Measurements from ENCODE around the gene SLF2.

Gene SLF2

GRCh38 chr10:100866010-100866409 lies 46.8 kb upstream of the SLF2 start:
- no peak overlapping the region for H4K8ac ChIP-seq (ENCODE audit: low read depth, low read length)
- H2BK5ac ChIP-seq (ENCODE audit: low read depth, low read length, poor library complexity), result no peak overlapping the region
- no peaks in the 10 kb centered on the region for H3K79me2 ChIP-seq (ENCODE audit: control insufficient read depth, insufficient read depth, low read length, poor library complexity)
- H2BK120ac ChIP-seq (ENCODE audit: insufficient read depth, low read length, poor library complexity), result no peak overlapping the region
- H3K23ac ChIP-seq (ENCODE audit: low read length), result no peak overlapping the region
- no peak overlapping the region for H4K12ac ChIP-seq (ENCODE audit: low read depth, low read length)
- no peak overlapping the region for H3K4ac ChIP-seq (ENCODE audit: low read depth, low read length)
- peaks cover 2% of the 10 kb centered on the region for H3K9me3 ChIP-seq (ENCODE audit: insufficient read depth, low read depth, low read length)
- no peak overlapping the region for H3K4me3 ChIP-seq (ENCODE audit: low read depth, low read length)
- no peak for DNase-seq
- H3K4me2 ChIP-seq (ENCODE audit: low read length), result no peak overlapping the region
- no peak overlapping the region for H2AFZ ChIP-seq (ENCODE audit: insufficient read depth, low read length, poor library complexity)
- H4K91ac ChIP-seq (ENCODE audit: low read depth, low read length), result no peak overlapping the region
- H3K4me1 ChIP-seq (ENCODE audit: control insufficient read depth in 1 of 2, insufficient read depth in 2 of 2, low read length in 2 of 2), result no peaks in the 10 kb centered on the region
- H3K27ac ChIP-seq (ENCODE audit: low read depth, low read length), result no peak overlapping the region
- H3K18ac ChIP-seq (ENCODE audit: low read length), result no peak overlapping the region
- H2BK12ac ChIP-seq (ENCODE audit: low read length), result no peak overlapping the region
- peaks cover 28% of the 10 kb centered on the region for H3K27me3 ChIP-seq (ENCODE audit: insufficient read depth, low read length)
- H3K79me1 ChIP-seq (ENCODE audit: low read length), result no peaks in the 10 kb centered on the region
- no CpG with 5 or more reads among the region's 7 CpGs for WGBS (ENCODE audit: extremely low coverage, insufficient coverage, insufficient read length)
- no peak overlapping the region for H3K14ac ChIP-seq (ENCODE audit: low read length)
- H3K36me3 ChIP-seq (ENCODE audit: control insufficient read depth in 1 of 2, insufficient read depth in 2 of 2, low read length in 2 of 2), result no peaks in the 10 kb centered on the region
- H2AK5ac ChIP-seq (ENCODE audit: low read length), result no peak overlapping the region
- no peak overlapping the region for H3K9ac ChIP-seq (ENCODE audit: low read length)

DNA sequence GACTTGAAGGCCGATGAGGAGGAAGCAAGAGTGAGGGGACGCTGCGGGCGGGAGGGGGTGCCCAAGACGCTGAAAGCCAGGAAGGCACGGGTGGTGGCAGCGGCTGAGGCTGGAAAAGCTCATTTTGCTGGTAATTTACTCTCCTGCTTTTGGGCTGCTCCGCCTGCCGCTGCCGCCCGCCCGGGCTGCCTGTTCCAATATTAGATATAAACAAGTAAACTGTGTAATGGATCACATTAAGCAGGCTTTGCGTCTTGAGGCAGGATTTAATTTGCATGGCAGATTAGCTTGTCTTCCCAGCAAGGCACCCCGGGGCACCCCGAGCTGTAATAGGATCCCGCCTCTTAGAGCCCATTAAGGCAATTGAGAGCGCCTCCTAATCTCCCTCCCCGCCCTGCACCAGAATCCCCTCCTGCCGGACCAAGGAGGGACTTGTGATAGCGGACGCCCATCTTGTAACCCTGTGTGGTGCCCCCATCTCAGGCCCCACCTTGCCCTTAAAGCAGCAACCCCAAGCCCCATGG lies 46.1 kb upstream of the SLF2 start:
- H4K91ac ChIP-seq (ENCODE audit: low read depth, low read length), result no peak overlapping the region
- no peak overlapping the region for H3K18ac ChIP-seq (ENCODE audit: low read length)
- H3K4ac ChIP-seq (ENCODE audit: low read depth, low read length), result no peak overlapping the region
- H3K9me3 ChIP-seq (ENCODE audit: insufficient read depth, low read depth, low read length), result peaks cover 2% of the 10 kb centered on the region
- H3K9ac ChIP-seq (ENCODE audit: low read length), result no peak overlapping the region
- H3K4me1 ChIP-seq (ENCODE audit: control insufficient read depth in 1 of 2, insufficient read depth in 2 of 2, low read length in 2 of 2), result no peaks in the 10 kb centered on the region
- no peaks in the 10 kb centered on the region for H3K36me3 ChIP-seq (ENCODE audit: control insufficient read depth in 1 of 2, insufficient read depth in 2 of 2, low read length in 2 of 2)
- H2BK12ac ChIP-seq (ENCODE audit: low read length), result no peak overlapping the region
- H3K79me2 ChIP-seq (ENCODE audit: control insufficient read depth, insufficient read depth, low read length, poor library complexity), result no peaks in the 10 kb centered on the region
- H3K4me3 ChIP-seq (ENCODE audit: low read depth, low read length), result no peak overlapping the region
- H3K79me1 ChIP-seq (ENCODE audit: low read length), result no peaks in the 10 kb centered on the region
- no peak overlapping the region for H4K12ac ChIP-seq (ENCODE audit: low read depth, low read length)
- no peak overlapping the region for H3K14ac ChIP-seq (ENCODE audit: low read length)
- H2BK5ac ChIP-seq (ENCODE audit: low read depth, low read length, poor library complexity), result no peak overlapping the region
- peaks cover 28% of the 10 kb centered on the region for H3K27me3 ChIP-seq (ENCODE audit: insufficient read depth, low read length)
- DNase-seq, result no peak
- no peak overlapping the region for H2AK5ac ChIP-seq (ENCODE audit: low read length)
- WGBS (ENCODE audit: extremely low coverage, insufficient coverage, insufficient read length), result no CpG with 5 or more reads among the region's 21 CpGs
- H2AFZ ChIP-seq (ENCODE audit: insufficient read depth, low read length, poor library complexity), result no peak overlapping the region
- H2BK120ac ChIP-seq (ENCODE audit: insufficient read depth, low read length, poor library complexity), result no peak overlapping the region
- H4K8ac ChIP-seq (ENCODE audit: low read depth, low read length), result no peak overlapping the region
- H3K4me2 ChIP-seq (ENCODE audit: low read length), result no peak overlapping the region
- H3K27ac ChIP-seq (ENCODE audit: low read depth, low read length), result no peak overlapping the region
- no peak overlapping the region for H3K23ac ChIP-seq (ENCODE audit: low read length)

- no peaks in the 10 kb centered on the region for H3K4me1 ChIP-seq (ENCODE audit: control insufficient read depth in 1 of 2, insufficient read depth in 2 of 2, low read length in 2 of 2)
- no peak overlapping the region for H3K4ac ChIP-seq (ENCODE audit: low read depth, low read length)
- H2BK120ac ChIP-seq (ENCODE audit: insufficient read depth, low read length, poor library complexity), result no peak overlapping the region
- H2BK12ac ChIP-seq (ENCODE audit: low read length), result no peak overlapping the region
- H4K91ac ChIP-seq (ENCODE audit: low read depth, low read length), result no peak overlapping the region
- H3K14ac ChIP-seq (ENCODE audit: low read length), result no peak overlapping the region
- H3K79me1 ChIP-seq (ENCODE audit: low read length), result no peaks in the 10 kb centered on the region
- H3K9me3 ChIP-seq (ENCODE audit: insufficient read depth, low read depth, low read length), result peaks cover 2% of the 10 kb centered on the region
- no peak overlapping the region for H3K9ac ChIP-seq (ENCODE audit: low read length)
- no peak for DNase-seq
- no peak overlapping the region for H3K4me3 ChIP-seq (ENCODE audit: low read depth, low read length)
- H2BK5ac ChIP-seq (ENCODE audit: low read depth, low read length, poor library complexity), result no peak overlapping the region
- H2AFZ ChIP-seq (ENCODE audit: insufficient read depth, low read length, poor library complexity), result no peak overlapping the region
- no peaks in the 10 kb centered on the region for H3K36me3 ChIP-seq (ENCODE audit: control insufficient read depth in 1 of 2, insufficient read depth in 2 of 2, low read length in 2 of 2)
- no peak overlapping the region for H2AK5ac ChIP-seq (ENCODE audit: low read length)
- no peak overlapping the region for H3K23ac ChIP-seq (ENCODE audit: low read length)
- H3K4me2 ChIP-seq (ENCODE audit: low read length), result no peak overlapping the region
- no peaks in the 10 kb centered on the region for H3K79me2 ChIP-seq (ENCODE audit: control insufficient read depth, insufficient read depth, low read length, poor library complexity)
- H4K12ac ChIP-seq (ENCODE audit: low read depth, low read length), result no peak overlapping the region
- H3K27ac ChIP-seq (ENCODE audit: low read depth, low read length), result no peak overlapping the region
- H4K8ac ChIP-seq (ENCODE audit: low read depth, low read length), result no peak overlapping the region
- no peak overlapping the region for H3K18ac ChIP-seq (ENCODE audit: low read length)
- no CpG with 5 or more reads among the region's 8 CpGs for WGBS (ENCODE audit: extremely low coverage, insufficient coverage, insufficient read length)
- H3K27me3 ChIP-seq (ENCODE audit: insufficient read depth, low read length), result peaks cover 28% of the 10 kb centered on the region
Observed at GRCh38 chr10:100867261-100867963, 45.4 kb upstream of the SLF2 start.

- no peak overlapping the region for H3K23ac ChIP-seq (ENCODE audit: low read length)
- H3K4me3 ChIP-seq (ENCODE audit: low read depth, low read length), result no peak overlapping the region
- DNase-seq, result no peak
- no peak overlapping the region for H3K9ac ChIP-seq (ENCODE audit: low read length)
- H2BK5ac ChIP-seq (ENCODE audit: low read depth, low read length, poor library complexity), result no peak overlapping the region
- no CpG with 5 or more reads among the region's 3 CpGs for WGBS (ENCODE audit: extremely low coverage, insufficient coverage, insufficient read length)
- H3K27ac ChIP-seq (ENCODE audit: low read depth, low read length), result no peak overlapping the region
- H3K79me2 ChIP-seq (ENCODE audit: control insufficient read depth, insufficient read depth, low read length, poor library complexity), result no peaks in the 10 kb centered on the region
- no peak overlapping the region for H2BK120ac ChIP-seq (ENCODE audit: insufficient read depth, low read length, poor library complexity)
- H4K8ac ChIP-seq (ENCODE audit: low read depth, low read length), result no peak overlapping the region
- H3K4me1 ChIP-seq (ENCODE audit: control insufficient read depth in 1 of 2, insufficient read depth in 2 of 2, low read length in 2 of 2), result no peaks in the 10 kb centered on the region
- no peak overlapping the region for H3K18ac ChIP-seq (ENCODE audit: low read length)
- H4K12ac ChIP-seq (ENCODE audit: low read depth, low read length), result no peak overlapping the region
- no peaks in the 10 kb centered on the region for H3K79me1 ChIP-seq (ENCODE audit: low read length)
- no peak overlapping the region for H3K4me2 ChIP-seq (ENCODE audit: low read length)
- no peak overlapping the region for H3K4ac ChIP-seq (ENCODE audit: low read depth, low read length)
- no peak overlapping the region for H4K91ac ChIP-seq (ENCODE audit: low read depth, low read length)
- H2AK5ac ChIP-seq (ENCODE audit: low read length), result no peak overlapping the region
- peaks cover 28% of the 10 kb centered on the region for H3K27me3 ChIP-seq (ENCODE audit: insufficient read depth, low read length)
- no peaks in the 10 kb centered on the region for H3K36me3 ChIP-seq (ENCODE audit: control insufficient read depth in 1 of 2, insufficient read depth in 2 of 2, low read length in 2 of 2)
- peaks cover 2% of the 10 kb centered on the region for H3K9me3 ChIP-seq (ENCODE audit: insufficient read depth, low read depth, low read length)
- H3K14ac ChIP-seq (ENCODE audit: low read length), result no peak overlapping the region
- no peak overlapping the region for H2BK12ac ChIP-seq (ENCODE audit: low read length)
- H2AFZ ChIP-seq (ENCODE audit: insufficient read depth, low read length, poor library complexity), result no peak overlapping the region
Observed at GRCh38 chr10:100868382-100868781, 44.4 kb upstream of the SLF2 start.
